HK-2 (cell line): ENCODE measurements around the gene RFXAP.

Experiments used
- DNase-seq: peaks from one replicate; pipeline ENCODE4 v3.0.0-alpha.2; 2018; ENCODE audit not compliant: unreplicated experiment

The RFXAP gene

GRCh38 chr13:36866232-36866631 is 47.2 kb downstream of the RFXAP start:
- no peak for DNase-seq

GRCh38 chr13:36870050-36870692 is 51.1 kb downstream of the RFXAP start:
- DNase-seq, result no peak

- no peak for DNase-seq
Measured at GRCh38 chr13:36872621-36873020, 53.6 kb downstream of the RFXAP start.

GRCh38 chr13:36875431-36875830 is 56.4 kb downstream of the RFXAP start:
- DNase-seq, result no peak

DNA sequence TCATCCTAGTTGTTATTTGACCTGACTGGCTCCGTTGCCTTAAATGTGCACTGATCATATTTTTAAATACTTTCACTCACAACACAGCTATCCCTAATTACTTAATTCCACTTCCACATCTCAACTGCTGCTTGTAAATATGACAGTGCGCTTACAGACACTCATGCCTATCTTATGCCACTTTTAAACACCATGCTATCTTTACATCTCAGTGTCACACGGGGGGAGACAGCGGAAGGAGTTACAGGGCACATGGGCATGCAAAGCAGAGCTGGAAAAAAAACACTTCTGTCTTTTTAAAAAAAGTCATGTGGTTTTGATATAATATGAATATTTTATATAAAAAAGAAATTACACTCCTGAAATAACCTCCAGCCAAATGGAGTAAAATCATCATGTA is 56.9 kb downstream of the RFXAP start:
- no peak for DNase-seq
